Effector CD8-positive, alpha-beta T cell (primary cell): Measurements from ENCODE around the gene MBL2.

ENCODE experiments used
- DNase-seq: peaks from one replicate; lab custom pipeline; 2025; lab: John Stamatoyannopoulos, UW

MBL2 gene

DNA sequence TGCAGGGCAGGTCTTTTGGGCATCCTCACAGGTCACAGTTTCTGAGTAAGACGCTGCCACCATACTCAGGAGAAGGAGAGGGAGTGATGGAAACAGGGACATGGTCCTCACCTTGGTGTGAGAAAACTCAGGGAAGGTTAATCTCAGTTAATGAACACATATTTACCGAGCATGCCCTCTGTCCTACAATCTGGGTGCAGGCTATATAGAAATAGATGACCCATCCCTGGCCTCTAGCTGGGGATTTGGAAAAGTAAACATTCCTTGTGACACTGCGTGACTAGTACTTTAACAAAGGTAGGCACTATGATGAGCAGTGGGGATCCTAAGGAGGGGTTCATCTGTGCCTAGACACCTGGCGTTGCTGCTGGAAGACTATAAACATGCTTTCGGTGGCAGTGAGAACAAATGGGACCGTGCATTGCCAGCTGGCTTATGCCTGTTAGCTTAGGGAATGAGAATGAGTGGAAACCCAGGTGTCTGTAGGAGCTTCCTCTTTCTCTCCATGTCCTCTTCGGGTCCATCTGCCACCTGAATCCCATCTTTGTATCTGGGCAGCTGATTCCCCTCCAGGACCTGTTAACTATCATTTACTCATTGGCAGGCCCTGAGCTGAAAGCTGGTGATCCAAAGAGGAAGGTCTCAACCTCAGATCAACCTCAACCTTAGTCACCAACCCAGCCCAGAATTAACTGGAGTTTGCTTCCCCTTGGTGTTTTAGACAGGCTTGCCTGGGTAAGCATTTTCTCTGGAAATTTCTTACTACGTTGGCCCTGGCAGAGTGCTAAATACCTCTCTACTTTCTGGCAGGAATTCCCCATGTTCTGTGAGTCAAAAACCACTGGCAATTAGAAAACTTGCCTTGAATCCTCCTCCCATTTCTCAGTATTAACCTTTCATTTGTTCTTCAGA lies 794 bp downstream of the MBL2 start:
- DNase-seq, result no peak

DNA sequence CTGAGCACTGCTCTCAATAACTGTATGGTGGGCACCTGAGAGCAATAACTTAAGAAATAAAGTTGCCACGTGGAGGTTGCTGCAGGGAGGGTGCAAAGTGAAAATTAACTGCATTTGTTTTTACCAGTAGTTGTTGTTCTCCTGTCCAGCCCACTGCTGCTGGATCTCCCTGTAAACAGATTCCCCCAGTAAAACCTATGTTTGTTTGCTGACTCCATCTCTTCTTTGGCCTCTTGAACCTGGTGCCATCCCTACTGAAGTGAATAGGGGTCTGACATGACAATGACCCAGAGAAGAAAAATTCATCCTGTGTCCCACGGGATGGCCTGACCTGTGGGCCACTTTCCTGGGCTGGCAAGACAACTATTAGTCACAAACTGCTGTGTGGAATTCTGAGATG lies 1.7 kb downstream of the MBL2 start:
- no peak for DNase-seq

DNA sequence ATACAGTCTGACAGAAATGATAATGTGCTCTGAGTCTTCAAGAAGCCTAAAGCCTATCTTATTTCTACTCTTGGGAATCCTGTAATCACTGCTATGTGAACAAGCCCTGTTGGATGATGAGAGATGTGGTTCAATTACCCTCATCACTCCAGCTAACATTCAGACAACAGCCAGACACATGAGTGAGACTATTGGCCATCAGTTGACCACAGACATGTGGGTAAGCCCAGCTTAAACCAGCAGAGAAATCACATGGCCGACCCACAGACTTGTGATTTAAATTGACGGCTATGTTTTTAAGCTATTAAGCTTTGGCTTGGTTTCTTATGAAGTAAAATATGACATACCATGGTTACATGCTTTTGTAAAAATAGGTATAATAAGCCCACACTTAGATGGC lies 2.6 kb downstream of the MBL2 start:
- DNase-seq, result no peak

DNA sequence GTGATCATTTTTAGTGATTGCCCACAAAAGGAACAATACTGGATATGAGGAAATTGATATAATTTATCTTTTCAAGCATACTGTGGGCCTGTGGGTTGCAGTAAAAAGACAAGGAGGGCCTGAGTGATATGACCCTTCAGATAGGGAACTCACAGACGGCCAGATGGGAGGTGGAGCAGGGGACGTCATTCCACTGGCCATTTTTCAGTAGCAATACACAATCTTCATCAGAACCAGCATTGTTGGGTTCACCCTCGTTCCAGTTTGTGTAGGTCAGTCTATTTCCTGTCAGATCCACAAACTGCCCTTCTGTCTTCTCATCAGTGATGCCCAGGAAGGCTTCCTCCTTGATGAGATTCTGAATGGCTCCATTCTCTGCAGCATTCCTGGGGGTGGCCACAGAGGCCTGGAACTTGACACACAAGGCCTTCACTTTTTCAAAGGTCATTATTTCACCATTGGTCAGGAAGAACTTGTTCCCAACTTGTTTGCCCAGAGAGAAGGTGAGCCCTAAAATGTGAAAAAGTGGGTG lies 4.5 kb downstream of the MBL2 start:
- no peak for DNase-seq

DNA sequence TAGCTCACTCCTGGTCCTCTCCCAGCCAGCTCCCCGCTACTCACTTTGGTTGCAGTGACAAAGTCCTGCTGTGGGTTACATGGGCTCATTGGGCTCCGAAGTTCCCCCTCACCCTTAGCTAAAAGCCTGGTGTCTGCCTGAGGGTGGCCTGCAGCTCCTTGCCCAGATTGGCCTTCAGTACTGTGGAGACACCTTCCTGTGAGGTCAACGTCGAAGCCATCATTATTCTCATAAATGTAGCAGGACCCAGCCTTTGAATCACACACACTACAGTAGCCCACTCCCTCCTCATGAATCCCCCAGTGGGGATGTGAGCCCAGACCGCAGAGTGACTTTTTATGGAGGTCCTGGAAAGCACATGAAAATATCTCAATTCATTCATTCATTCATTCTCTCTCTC lies 10.5 kb downstream of the MBL2 start:
- DNase-seq, result no peak

DNA sequence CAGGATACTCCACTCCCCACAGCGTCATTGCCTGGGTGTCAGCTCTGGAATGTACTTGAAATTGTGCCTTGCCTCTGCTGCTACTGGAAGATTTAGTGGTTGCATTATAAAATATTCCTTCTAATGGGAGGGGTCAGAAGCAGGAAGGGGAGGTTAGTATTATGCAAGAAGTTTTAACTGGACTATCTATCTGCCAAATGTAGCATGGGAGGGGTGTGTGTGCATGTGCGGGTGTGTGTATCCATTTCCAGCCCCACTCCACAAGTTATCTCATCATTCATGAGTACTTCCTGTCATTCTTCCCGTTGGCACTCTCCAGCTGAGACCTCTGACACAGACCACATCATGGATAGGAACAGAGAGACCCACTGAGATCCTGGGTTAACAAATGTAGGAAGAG lies 13.4 kb downstream of the MBL2 start:
- no peak for DNase-seq

DNA sequence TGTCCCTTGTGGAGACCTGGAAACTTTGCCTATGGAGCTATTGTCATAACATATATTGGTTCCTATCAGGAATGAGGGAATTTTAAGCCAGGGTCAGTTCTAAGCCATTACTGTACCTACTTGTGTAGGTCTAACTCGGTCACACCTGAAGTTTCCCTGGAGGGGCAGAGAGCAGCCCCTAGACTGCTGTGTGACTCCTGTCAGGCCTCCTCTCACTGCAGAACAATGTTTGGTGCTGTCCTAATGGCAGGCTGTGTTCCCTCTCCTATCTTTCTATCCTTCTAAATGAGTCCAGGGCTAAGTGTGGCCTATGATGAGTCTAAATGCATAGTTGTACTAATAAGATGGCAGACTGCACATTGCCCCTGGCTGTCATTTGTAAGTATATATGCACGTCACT lies 14.2 kb downstream of the MBL2 start:
- DNase-seq, result no peak

DNA sequence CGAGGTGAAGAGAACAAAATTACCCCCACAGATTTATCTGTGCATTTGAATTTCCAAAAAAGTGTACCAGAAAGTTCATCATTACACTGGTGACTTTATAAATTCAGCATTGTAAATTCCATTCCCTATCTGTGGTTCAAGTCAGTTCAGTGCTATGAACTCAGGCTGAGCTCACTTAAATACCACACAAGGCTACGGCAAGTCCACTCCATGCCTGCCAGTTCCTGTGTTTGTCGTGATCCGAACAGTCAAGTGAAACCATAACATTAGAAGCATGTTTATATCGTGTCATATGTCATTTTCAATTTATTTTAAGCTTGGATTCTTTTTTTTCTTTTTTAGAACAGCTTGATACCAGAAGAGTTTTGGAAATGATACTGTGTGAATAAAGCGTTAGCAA lies 14.8 kb downstream of the MBL2 start:
- DNase-seq, result no peak

DNA sequence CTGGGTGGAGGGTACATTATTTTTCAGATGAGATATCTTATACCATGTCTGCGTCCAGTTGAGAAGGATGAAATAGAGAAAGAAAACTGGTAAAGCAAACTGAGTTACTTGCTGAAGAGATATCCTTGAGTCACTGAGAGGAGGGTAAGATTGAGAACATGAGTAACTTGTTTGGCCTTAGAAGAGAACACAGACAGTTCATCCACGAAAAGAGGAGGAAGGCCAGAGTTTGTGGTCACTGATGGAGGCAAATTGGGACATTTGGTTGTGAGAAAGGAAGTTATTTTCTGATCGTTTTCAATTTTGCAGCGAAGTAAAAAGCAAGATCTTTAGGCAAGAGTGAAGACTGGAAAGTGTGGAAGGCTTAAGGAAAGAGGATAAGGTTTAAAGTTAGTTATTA lies 15.6 kb downstream of the MBL2 start:
- DNase-seq, result no peak

DNA sequence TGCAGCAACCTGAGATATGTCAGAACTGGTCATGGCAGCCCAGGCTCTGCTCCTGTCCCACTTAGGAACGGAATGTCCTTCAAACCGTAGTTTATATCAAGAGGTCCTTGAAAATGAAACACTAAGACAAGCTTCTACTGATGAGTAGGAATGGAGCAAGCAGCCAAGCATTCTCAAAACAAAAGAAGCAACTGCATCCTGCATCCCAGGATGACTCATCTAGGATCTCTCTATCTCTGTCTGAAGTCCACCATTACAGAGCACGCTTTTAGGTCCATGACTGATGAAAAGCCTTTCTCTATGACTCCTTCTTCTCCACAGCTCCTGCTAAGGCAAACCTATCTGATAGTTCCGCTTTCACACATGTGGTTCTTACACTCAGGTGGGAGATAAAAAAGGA lies 16.3 kb downstream of the MBL2 start:
- DNase-seq, result no peak

DNA sequence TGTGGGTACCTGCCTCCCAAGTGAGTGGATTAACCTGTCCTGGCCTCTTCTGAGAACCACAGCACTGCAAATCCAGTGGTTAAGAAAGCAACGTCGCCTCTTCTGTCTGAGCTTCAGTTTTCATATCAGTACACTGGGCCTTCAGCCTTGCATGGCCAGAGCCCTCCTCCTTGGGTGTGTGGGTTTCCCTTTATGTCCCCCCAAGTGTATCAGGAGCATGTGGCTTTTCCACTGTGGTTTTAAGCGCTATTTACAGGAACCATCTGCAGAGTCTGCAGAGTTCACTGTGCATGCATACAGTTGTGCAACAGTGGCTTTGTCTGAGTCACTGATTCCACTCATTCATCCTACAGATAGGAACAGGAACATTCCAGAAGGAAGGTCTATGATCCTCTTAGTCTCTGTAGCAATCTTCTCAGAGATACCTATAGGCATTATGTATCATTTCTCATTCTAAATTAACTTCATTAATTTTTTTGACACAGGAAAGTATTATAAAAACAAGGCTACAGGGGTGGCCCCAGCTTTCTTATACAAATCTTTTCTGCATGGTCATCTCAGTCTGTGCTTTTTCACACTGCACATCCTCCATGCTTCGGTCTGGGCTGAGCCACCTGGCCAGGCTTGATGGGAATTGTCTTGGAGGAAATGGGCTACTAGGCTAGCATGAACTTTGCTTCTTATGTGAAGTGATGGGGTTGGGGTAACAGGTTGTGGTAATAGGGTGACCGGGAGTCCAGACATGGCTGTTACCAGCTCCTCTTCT lies 17.1 kb downstream of the MBL2 start:
- DNase-seq, result no peak

DNA sequence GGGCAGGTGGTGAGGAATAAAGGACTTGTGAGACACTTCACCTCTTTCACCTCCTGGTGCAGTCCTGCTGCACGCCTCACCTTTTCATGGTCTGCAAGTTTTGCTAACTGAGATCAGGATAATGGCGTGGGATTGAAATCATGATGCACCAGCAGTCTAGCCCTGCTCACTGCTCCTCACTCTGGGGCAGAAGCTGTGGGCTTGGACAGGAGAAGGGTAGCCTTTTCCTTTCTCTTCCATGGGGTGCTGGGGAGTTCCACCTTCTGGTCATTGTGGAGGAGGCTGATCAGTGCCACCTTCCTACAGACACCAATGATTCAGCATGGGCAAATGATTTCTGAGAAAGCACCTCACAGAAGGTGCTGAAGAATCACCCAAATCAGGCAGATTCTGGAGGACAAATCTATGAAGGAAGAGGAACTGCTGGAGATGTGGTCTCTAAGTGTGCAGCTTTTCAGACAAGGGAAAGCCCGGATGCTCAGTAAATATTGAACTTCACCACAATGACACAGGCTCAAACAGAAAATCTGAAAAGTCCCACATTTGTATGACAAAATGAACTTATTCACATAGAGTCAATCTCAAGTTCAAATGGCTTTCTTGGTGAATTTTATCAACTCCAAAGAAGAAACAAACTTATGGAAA lies 19.7 kb downstream of the MBL2 start:
- DNase-seq, result no peak

DNA sequence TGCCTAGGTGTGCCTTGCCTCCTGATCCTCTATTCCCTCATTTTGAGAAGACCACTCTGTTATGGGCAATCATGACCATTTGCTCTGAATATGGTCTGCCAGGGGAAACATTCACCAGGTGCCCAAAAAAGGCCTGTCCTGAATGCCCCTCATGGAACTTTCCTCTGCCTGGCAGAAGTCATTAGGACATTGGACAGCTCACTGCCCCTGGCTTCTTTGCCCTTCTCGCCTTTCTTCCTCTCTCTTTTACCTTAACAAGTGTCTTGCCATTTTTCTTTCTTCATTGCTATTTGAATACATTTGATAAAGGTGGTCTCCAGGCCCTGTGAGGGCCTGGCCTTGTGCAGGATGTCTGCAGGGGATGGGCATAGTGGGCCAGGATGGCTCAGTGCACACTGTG lies 20.3 kb downstream of the MBL2 start:
- DNase-seq, result no peak

DNA sequence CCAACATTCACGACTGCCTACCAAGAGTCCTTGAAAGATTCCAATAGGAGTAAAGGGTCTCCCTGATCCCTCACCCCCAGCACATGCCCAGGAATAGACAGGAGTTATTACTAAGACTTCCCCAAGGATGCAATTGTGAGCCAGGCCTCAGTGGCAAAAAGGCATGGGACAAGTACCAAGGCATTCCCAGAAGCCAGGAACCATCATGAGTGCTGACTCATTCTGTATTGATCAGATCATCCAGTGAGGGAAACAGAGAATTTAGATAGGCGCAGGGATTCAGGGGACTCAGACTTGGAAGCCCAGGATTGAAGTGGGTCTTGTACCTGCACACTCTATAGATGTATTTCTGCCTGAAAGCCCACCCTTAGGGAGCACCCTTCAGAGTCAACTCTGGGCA lies 21.2 kb downstream of the MBL2 start:
- DNase-seq, result no peak

DNA sequence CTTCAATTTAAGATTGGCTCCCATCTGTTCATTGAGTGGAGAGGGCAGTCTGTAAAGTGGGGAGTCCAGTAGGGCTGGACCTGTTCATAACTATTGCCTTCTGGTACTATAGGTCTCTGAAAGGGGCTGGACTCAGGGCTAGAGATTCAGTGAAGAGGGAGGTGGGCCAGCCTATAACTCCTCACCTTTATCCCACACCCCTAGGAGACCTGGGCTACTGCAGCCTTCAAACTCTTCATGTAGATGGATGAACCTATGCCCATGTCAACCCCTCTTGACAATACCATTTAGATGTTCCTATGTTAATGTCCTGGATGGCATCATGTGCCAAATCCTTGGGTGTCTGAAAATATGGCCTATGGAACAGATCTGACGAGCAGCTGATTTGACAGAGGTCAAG lies 22.0 kb downstream of the MBL2 start:
- DNase-seq, result no peak

DNA sequence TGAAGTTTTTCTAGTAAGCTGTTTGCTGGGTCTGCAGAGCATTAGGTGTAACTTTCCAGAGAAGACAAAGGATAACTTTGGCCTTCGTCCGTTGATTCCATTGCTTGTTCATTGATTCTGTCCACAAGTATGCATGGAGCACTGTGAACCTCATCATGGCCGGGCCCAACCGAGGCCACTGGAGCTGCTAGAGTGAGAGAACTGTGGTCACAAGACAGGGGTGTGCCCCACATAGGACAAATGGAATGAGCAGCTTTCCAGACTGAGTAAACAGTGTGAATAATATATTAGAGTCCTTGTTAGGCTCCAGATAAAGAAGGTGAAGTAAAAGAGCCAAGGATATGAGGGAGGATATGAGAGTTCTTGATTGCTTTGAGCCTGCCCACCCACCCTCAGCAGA lies 24.9 kb downstream of the MBL2 start:
- no peak for DNase-seq

DNA sequence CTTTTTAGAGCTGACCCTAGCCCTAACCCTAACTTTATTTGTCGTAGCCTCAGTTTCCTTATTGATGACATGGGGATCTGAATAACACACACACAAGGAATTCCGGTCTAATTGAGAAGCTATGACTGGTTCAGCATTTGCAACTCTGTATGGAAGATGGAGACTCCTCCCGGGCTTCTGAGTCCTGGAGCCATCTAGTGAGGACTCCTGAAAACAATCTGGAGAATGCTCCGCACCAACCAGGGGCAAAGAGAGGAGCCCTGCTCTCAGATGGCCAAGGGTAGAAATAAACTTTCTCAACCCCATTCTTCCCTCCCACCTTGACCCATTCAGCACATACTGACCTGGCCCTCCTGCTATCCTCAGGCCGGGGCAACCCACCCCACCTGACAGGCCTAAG lies 26.4 kb downstream of the MBL2 start:
- no peak for DNase-seq

DNA sequence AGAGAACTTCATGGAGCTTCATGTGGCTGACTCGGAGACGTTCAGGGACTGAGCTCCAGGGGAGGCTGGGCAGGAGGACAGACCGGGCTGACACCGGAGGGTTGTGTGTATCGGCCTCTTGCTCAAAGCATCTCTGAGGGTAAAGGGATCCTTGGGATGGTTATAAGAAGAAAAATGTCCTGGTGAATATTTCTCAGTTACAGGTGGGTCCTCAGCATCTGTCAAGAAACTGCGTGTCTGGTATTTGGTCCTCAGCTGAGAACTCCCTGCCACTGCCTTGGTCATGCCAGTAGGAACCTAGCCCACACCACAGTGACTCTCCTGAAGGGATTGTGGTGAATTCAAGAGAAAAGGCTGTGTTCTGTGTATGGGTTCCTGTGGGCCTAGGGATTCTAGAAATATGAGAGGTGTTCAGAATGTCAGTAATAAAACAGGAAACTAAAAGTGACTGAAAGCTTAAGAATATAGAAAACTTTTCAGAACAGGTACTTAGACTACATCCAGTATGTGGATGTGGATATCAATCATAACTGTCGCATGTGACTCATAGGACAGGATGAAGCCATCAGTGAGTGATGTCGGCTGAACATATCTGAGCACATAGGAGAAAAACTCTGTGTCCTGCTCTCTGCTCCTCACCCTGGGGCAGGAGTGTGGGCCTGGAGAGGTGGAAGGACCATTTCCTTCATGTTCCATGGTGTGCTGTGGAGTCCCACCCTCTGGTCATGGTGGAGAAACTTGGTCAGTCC lies 28.4 kb downstream of the MBL2 start:
- DNase-seq, result no peak

DNA sequence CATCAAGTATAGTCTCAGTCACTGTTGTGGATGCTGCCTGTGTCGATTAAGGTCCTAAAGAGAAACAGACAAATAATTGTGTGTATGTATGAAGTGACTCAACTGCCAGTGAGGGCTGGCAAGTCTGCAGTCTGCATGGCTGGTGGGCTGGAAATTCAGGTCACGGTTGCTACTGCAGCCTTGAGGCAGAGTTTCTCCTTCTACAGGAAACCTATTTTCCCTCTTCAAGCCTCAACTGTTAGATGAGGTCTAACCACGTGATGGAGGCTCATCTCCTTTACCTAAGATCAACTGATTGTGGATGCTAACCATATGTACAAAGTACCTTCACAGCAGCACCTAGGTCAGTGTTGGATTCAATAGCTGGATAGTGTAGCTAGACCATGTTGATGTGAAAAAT lies 29.9 kb downstream of the MBL2 start:
- DNase-seq, result no peak

DNA sequence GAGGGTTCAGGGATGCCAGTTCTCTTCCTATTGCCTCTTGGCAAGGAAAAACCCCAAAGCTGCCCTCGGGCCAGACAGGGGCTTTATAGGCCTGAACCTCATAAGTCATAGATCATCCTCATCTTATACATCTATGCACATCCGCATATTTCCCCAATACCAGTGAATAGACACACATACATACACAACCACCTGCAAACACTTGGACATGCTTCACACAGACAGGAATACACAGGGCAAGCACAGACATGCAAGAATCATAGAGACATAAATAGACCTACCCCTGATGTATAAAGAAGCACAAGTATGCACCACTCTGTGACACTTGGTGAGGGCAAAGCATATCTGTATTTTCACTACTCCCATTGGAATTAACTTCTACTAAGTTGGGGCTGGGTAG lies 30.7 kb downstream of the MBL2 start:
- DNase-seq, result no peak

DNA sequence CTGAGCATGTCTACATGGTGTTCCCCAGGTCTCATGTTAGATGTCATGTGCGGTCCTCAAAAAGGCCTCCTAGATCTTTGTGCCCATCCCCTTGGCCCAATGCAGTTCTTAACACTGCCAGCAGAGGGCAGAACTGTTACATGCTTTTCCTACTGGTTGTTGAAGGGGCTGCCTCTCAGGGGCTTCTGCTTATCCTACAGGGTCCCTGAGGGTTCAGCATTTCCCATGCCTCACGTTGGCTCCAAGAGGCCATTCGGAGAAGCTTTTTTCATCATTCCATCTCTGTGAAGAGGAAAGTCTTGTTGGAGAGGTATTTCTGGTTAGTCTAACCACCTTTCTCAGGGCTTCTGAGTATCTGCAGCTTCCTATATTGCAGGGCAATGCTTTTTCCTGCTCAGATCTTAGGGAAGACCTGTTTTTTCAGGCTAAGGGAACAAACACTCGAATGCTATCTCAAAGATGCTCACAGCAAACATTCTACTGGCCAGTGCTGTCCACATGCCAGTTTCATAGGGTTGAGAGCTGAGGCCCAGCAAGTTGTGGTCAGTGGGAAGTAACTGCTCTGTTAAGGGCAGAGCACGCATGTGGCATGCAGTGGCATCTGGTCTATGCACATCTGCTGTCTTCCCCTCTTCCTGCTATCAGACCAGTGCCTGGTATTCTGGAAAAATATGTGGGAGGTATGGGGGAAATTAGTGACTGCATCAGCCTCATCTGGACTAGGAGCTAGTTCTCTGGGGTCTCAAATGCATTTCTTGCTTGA lies 31.5 kb downstream of the MBL2 start:
- DNase-seq, result peak; percentile 4
